Measurements from ENCODE around the gene GGA1. TPM values are rescaled to one million over a fixed set of nuclear protein-coding genes. Genes with fewer than 3 reads are reported as not detected.

GGA1 gene
- total RNA-seq, 1 donor from 2014 or later, result 32.0 TPM

- Mint-ChIP-seq H3K36me3 (ENCODE audit: low read depth) (peaks cover 9% of the 10 kb centered on the region), H3K4me1 (ENCODE audit: low read depth) (peaks cover 3% of the 10 kb centered on the region), H3K27me3 (ENCODE audit: low read depth) (no peaks in the 10 kb centered on the region), H3K9me3 (ENCODE audit: low read depth) (no peaks in the 10 kb centered on the region), H3K4me3 (ENCODE audit: unreplicated experiment) (no peak overlapping the region), H3K27ac (ENCODE audit: unreplicated experiment) (no peak overlapping the region)
- TF ChIP-seq CTCF (IDR thresholded peaks at IDR 0.05), result no peak
- no peak for DNase-seq (ENCODE audit: low spot score)
Observed at GRCh38 chr22:37626144-37626543, 17.5 kb downstream of the GGA1 start.

GRCh38 chr22:37626556-37627075 is 18.0 kb downstream of the GGA1 start:
- H3K36me3 Mint-ChIP-seq (ENCODE audit: low read depth), result peaks cover 9% of the 10 kb centered on the region
- H3K9me3 Mint-ChIP-seq (ENCODE audit: low read depth), result no peaks in the 10 kb centered on the region
- no peak overlapping the region for H3K27ac Mint-ChIP-seq (ENCODE audit: unreplicated experiment)
- no peaks in the 10 kb centered on the region for H3K27me3 Mint-ChIP-seq (ENCODE audit: low read depth)
- peaks cover 3% of the 10 kb centered on the region for H3K4me1 Mint-ChIP-seq (ENCODE audit: low read depth)
- no peak overlapping the region for H3K4me3 Mint-ChIP-seq (ENCODE audit: unreplicated experiment)
- no peak for TF ChIP-seq CTCF (IDR thresholded peaks at IDR 0.05)
- DNase-seq (ENCODE audit: low spot score), result no peak

- H3K36me3 Mint-ChIP-seq (ENCODE audit: low read depth), result peaks cover 9% of the 10 kb centered on the region
- H3K27ac Mint-ChIP-seq (ENCODE audit: unreplicated experiment), result no peak overlapping the region
- H3K4me1 Mint-ChIP-seq (ENCODE audit: low read depth), result peaks cover 3% of the 10 kb centered on the region
- TF ChIP-seq CTCF (IDR thresholded peaks at IDR 0.05), result no peak
- H3K27me3 Mint-ChIP-seq (ENCODE audit: low read depth), result no peaks in the 10 kb centered on the region
- DNase-seq (ENCODE audit: low spot score), result no peak
- H3K4me3 Mint-ChIP-seq (ENCODE audit: unreplicated experiment), result no peak overlapping the region
- H3K9me3 Mint-ChIP-seq (ENCODE audit: low read depth), result no peaks in the 10 kb centered on the region
Observed at GRCh38 chr22:37627121-37627520, 18.5 kb downstream of the GGA1 start.

- no peak overlapping the region for H3K4me3 Mint-ChIP-seq (ENCODE audit: unreplicated experiment)
- DNase-seq (ENCODE audit: low spot score), result no peak
- no peak for TF ChIP-seq CTCF (IDR thresholded peaks at IDR 0.05)
- no peak overlapping the region for H3K27ac Mint-ChIP-seq (ENCODE audit: unreplicated experiment)
- peaks cover 3% of the 10 kb centered on the region for H3K4me1 Mint-ChIP-seq (ENCODE audit: low read depth)
- H3K27me3 Mint-ChIP-seq (ENCODE audit: low read depth), result no peaks in the 10 kb centered on the region
- H3K36me3 Mint-ChIP-seq (ENCODE audit: low read depth), result peaks cover 9% of the 10 kb centered on the region
- H3K9me3 Mint-ChIP-seq (ENCODE audit: low read depth), result no peaks in the 10 kb centered on the region
Observed at GRCh38 chr22:37627545-37627944, 18.9 kb downstream of the GGA1 start.

GRCh38 chr22:37628830-37629229 is 20.2 kb downstream of the GGA1 start:
- Mint-ChIP-seq H3K27ac (ENCODE audit: unreplicated experiment) (no peak overlapping the region), H3K4me3 (ENCODE audit: unreplicated experiment) (no peak overlapping the region), H3K36me3 (ENCODE audit: low read depth) (peaks cover 6% of the 10 kb centered on the region), H3K9me3 (ENCODE audit: low read depth) (no peaks in the 10 kb centered on the region), H3K27me3 (ENCODE audit: low read depth) (no peaks in the 10 kb centered on the region), H3K4me1 (ENCODE audit: low read depth) (peaks cover 7% of the 10 kb centered on the region)
- no peak for DNase-seq (ENCODE audit: low spot score)
- TF ChIP-seq CTCF (IDR thresholded peaks at IDR 0.05), result no peak

Data from chondrocyte (in vitro differentiated cells).